ENCODE data around the gene ITIH4. TPM values are rescaled to one million over a fixed set of nuclear protein-coding genes. Genes with fewer than 3 reads are reported as not detected.

Gene ITIH4
- total RNA-seq, 1 donor from 2014 or later = 1.1 TPM

DNA sequence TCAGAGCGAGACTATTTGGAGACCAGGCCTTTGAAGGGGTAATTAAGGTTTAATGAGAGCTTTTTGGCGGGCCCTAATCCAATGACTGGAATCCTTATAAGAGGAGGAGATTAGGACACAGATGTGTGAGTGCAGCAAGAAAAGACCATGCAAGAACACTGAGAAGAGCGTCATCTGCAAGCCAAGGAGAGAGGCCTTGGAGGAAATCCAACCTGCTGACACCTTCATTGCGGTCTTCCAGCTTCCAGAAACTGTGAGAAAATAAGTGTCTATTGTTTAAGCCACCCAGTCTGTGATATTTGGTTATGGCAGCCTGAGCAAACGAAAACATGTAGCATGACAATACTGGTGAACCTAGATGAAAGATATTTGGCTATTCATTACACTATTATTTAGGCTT is 27.4 kb upstream of the ITIH4 start:
- Mint-ChIP-seq H3K4me1 (peaks cover 7% of the 10 kb centered on the region), H3K9me3 (peaks cover 3% of the 10 kb centered on the region), H3K36me3 (peaks cover 3% of the 10 kb centered on the region), H3K27me3 (ENCODE audit: insufficient read depth, low read depth) (no peaks in the 10 kb centered on the region), H3K27ac (no peak overlapping the region), H3K4me3 (no peak overlapping the region)
- Histone ChIP-seq H3K4me2 (no peak overlapping the region), H2AFZ (replicated peaks) (no peak overlapping the region), H3K4me1 (no peaks in the 10 kb centered on the region), H3K36me3 (no peaks in the 10 kb centered on the region), H3K9me3 (ENCODE audit: low read depth) (no peaks in the 10 kb centered on the region), H4K20me1 (ENCODE audit: low read depth) (peaks cover 11% of the 10 kb centered on the region), H3K4me3 (no peak overlapping the region), H3K27ac (no peak overlapping the region), H3F3A (ENCODE audit: low read depth) (no peaks in the 10 kb centered on the region), H3K9ac (no peak overlapping the region), H3K27me3 (no peaks in the 10 kb centered on the region), H3K79me2 (ENCODE audit: low read depth) (no peaks in the 10 kb centered on the region)
- no peak for TF ChIP-seq EZH2phosphoT487 (IDR thresholded peaks at IDR 0.05)
- TF ChIP-seq EZH2 (IDR thresholded peaks at IDR 0.05) = no peak
- TF ChIP-seq, protein P1, sequence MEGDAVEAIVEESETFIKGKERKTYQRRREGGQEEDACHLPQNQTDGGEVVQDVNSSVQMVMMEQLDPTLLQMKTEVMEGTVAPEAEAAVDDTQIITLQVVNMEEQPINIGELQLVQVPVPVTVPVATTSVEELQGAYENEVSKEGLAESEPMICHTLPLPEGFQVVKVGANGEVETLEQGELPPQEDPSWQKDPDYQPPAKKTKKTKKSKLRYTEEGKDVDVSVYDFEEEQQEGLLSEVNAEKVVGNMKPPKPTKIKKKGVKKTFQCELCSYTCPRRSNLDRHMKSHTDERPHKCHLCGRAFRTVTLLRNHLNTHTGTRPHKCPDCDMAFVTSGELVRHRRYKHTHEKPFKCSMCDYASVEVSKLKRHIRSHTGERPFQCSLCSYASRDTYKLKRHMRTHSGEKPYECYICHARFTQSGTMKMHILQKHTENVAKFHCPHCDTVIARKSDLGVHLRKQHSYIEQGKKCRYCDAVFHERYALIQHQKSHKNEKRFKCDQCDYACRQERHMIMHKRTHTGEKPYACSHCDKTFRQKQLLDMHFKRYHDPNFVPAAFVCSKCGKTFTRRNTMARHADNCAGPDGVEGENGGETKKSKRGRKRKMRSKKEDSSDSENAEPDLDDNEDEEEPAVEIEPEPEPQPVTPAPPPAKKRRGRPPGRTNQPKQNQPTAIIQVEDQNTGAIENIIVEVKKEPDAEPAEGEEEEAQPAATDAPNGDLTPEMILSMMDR (IDR thresholded peaks at IDR 0.05) = no peak
- no peak for DNase-seq (ENCODE audit: low spot score)

DNA sequence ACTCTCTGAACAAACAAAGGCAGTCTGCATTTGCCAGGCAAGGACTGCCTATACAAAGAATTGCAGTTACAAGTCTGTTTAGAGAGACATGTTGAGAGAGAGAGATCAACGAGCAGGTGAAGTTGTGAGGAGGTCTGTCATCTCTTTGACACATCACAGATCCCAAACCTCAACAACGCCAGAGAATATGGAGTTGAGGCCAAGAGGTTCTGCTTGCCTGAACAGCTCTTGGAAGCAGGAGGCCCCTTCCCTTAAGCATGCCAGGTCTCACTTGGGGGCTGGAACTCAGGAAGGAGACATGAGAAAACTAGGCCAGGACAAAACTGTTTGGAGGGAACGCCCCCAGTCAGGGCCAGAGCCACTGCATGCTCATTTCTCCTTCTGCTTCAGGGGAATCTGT is 26.7 kb upstream of the ITIH4 start:
- no peaks in the 10 kb centered on the region for H3K36me3 Mint-ChIP-seq
- Histone ChIP-seq H3K27me3 (no peaks in the 10 kb centered on the region), H3K9ac (no peak overlapping the region), H3F3A (ENCODE audit: low read depth) (no peaks in the 10 kb centered on the region), H3K4me2 (no peak overlapping the region), H3K4me3 (no peak overlapping the region), H4K20me1 (ENCODE audit: low read depth) (peaks cover 11% of the 10 kb centered on the region), H3K36me3 (no peaks in the 10 kb centered on the region), H2AFZ (replicated peaks) (no peak overlapping the region), H3K9me3 (ENCODE audit: low read depth) (no peaks in the 10 kb centered on the region), H3K79me2 (ENCODE audit: low read depth) (no peaks in the 10 kb centered on the region), H3K27ac (no peak overlapping the region), H3K4me1 (no peaks in the 10 kb centered on the region)
- no peaks in the 10 kb centered on the region for H3K27me3 Mint-ChIP-seq (ENCODE audit: insufficient read depth, low read depth)
- H3K27ac Mint-ChIP-seq = no peak overlapping the region
- peaks cover 9% of the 10 kb centered on the region for H3K4me1 Mint-ChIP-seq
- no peak overlapping the region for H3K4me3 Mint-ChIP-seq
- no peak for DNase-seq (ENCODE audit: low spot score)
- TF ChIP-seq, protein P1 (IDR thresholded peaks at IDR 0.05) = no peak
- TF ChIP-seq EZH2 (IDR thresholded peaks at IDR 0.05) = no peak
- TF ChIP-seq EZH2phosphoT487 (IDR thresholded peaks at IDR 0.05) = no peak
- no peaks in the 10 kb centered on the region for H3K9me3 Mint-ChIP-seq

DNA sequence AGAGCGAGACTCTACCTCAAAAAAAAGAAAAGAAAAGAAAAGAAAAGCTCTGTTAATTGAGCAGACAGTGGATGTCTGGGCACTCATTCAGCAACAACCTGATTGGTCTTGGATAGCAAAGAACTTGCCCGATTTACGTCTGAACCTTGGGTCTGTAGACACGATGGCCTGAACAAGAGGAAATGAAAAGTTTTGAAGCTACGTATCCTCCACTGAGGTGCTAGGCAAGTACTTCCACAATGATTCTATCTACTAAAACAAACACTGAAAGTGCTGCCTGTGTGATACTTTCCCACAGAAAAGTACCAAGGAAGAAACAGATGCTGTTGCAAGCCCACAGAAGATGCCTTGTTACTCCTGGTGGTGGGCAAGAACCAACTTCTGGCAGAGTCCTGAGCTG is 26.2 kb upstream of the ITIH4 start:
- Histone ChIP-seq H3K27me3 (no peaks in the 10 kb centered on the region), H3F3A (ENCODE audit: low read depth) (no peaks in the 10 kb centered on the region), H3K4me3 (no peak overlapping the region), H3K4me2 (no peak overlapping the region), H3K9ac (no peak overlapping the region), H2AFZ (replicated peaks) (no peak overlapping the region), H3K79me2 (ENCODE audit: low read depth) (no peaks in the 10 kb centered on the region), H4K20me1 (ENCODE audit: low read depth) (peaks cover 11% of the 10 kb centered on the region), H3K36me3 (no peaks in the 10 kb centered on the region), H3K27ac (no peak overlapping the region), H3K9me3 (ENCODE audit: low read depth) (no peaks in the 10 kb centered on the region), H3K4me1 (no peaks in the 10 kb centered on the region)
- TF ChIP-seq EZH2 (IDR thresholded peaks at IDR 0.05) (no peak), EZH2phosphoT487 (IDR thresholded peaks at IDR 0.05) (no peak)
- TF ChIP-seq, protein P1 (IDR thresholded peaks at IDR 0.05) = no peak
- H3K4me3 Mint-ChIP-seq = no peak overlapping the region
- peaks cover 14% of the 10 kb centered on the region for H3K4me1 Mint-ChIP-seq
- no peak for DNase-seq (ENCODE audit: low spot score)
- H3K27ac Mint-ChIP-seq = no peak overlapping the region
- no peaks in the 10 kb centered on the region for H3K36me3 Mint-ChIP-seq
- no peaks in the 10 kb centered on the region for H3K27me3 Mint-ChIP-seq (ENCODE audit: insufficient read depth, low read depth)
- no peaks in the 10 kb centered on the region for H3K9me3 Mint-ChIP-seq
